Hepatocyte (in vitro differentiated cells): ENCODE results near the gene CFAP52. TPM values are rescaled to one million over a fixed set of nuclear protein-coding genes. Genes with fewer than 3 reads are reported as not detected.

Experiments used
- DNase-seq: peaks from one replicate; pipeline ENCODE4 v3.0.0-alpha.2; 2016; ENCODE audit warnings: low spot score
- H2AFZ ChIP-seq: fragments of 200-600 bp; sonication (generic); 2 replicates; pipeline ENCODE4 v1.6.0; 2016; ENCODE audit warnings: antibody characterized with exemption, mild to moderate bottlenecking
- H3K27ac ChIP-seq: fragments of 200-600 bp; sonication (generic); 2 replicates; pipeline ENCODE4 v1.5.1; 2016; ENCODE audit warnings: mild to moderate bottlenecking
- H3K27me3 ChIP-seq: fragments of 200-600 bp; sonication (generic); 2 replicates; pipeline ENCODE4 v1.6.1; 2016
- H3K36me3 ChIP-seq: fragments of 200-600 bp; sonication (generic); replicated peaks from 2 replicates; pipeline ENCODE4 v1.5.1; 2016; ENCODE audit warnings: low read depth; ENCODE audit not compliant: insufficient read depth
- H3K4me1 ChIP-seq: fragments of 200-600 bp; sonication (generic); 2 replicates; pipeline ENCODE4 v1.5.1; 2016; ENCODE audit warnings: mild to moderate bottlenecking, moderate library complexity; ENCODE audit not compliant: insufficient read depth
- H3K4me2 ChIP-seq: fragments of 200-600 bp; sonication (generic); 2 replicates; pipeline ENCODE4 v1.6.0; 2016
- H3K4me3 ChIP-seq: fragments of 200-600 bp; sonication (generic); 2 replicates; pipeline ENCODE4 v1.5.1; 2016; ENCODE audit warnings: mild to moderate bottlenecking
- H3K79me2 ChIP-seq: fragments of 200-600 bp; sonication (generic); 2 replicates; pipeline ENCODE4 v1.6.0; 2017; ENCODE audit warnings: mild to moderate bottlenecking
- H3K9me2 ChIP-seq: fragments of 200-600 bp; sonication (generic); replicated peaks from 2 replicates; pipeline ENCODE4 v1.6.0; 2017; ENCODE audit warnings: mild to moderate bottlenecking; ENCODE audit not compliant: insufficient read depth
- H3K9me3 ChIP-seq: fragments of 200-600 bp; sonication (generic); 2 replicates; pipeline ENCODE4 v1.5.1; 2016; ENCODE audit warnings: low read depth, mild to moderate bottlenecking
- H4K20me1 ChIP-seq: fragments of 200-600 bp; sonication (generic); 2 replicates; pipeline ENCODE4 v1.6.0; 2016; ENCODE audit warnings: mild to moderate bottlenecking; ENCODE audit not compliant: insufficient read depth, poor library complexity, severe bottlenecking
- CTCF ChIP-seq: fragments of 200-600 bp; sonication (generic); IDR thresholded peaks from 2 replicates; pipeline ENCODE4 v1.5.1; 2016; ENCODE audit warnings: antibody characterized with exemption, mild to moderate bottlenecking; ENCODE audit not compliant: poor library complexity
- EZH2 ChIP-seq: fragments of 200-600 bp; sonication (generic); IDR thresholded peaks from 2 replicates; pipeline ENCODE4 v1.6.1; 2016; ENCODE audit warnings: antibody characterized with exemption, mild to moderate bottlenecking, borderline replicate concordance
- EZH2phosphoT487 ChIP-seq: fragments of 200-600 bp; sonication (generic); IDR thresholded peaks from one replicate; pipeline ENCODE4 v1.6.1; 2018; ENCODE audit warnings: antibody characterized with exemption, mild to moderate bottlenecking, low read depth, moderate library complexity; ENCODE audit not compliant: unreplicated experiment, severe bottlenecking
- WGBS: methylation state at CpG from one replicate; pipeline ENCODE4 v1.1.6; 2016; ENCODE audit warnings: low lambda C conversion rate; ENCODE audit errors: missing lambda C conversion rate; 5-methylcytosine and 5-hydroxymethylcytosine counted together
- polyA plus RNA-seq: library from polyadenylated mRNA; unstranded; fragments of >200 nt; fragmentation: Nextera tagmentation; extraction: Ambion mirVana; gene quantifications from 2 replicates; pipeline ENCODE4 v1.2.1, GENCODE V29; 2016
- total RNA-seq: library from RNA; depleted of rRNA; stranded (reverse); fragments of >200 nt; gene quantifications from 2 replicates; pipeline ENCODE4 v1.2.3, GENCODE V29; 2014

CFAP52 gene
- total and polyA plus RNA-seq, 2 experiments from 2014 or later = 0.67 TPM; not detected in 1

GRCh38 chr17:9531034-9531433 lies 45.4 kb upstream of the CFAP52 start:
- no peak overlapping the region for H2AFZ ChIP-seq
- no peaks in the 10 kb centered on the region for H3K79me2 ChIP-seq
- no peak overlapping the region for H3K4me3 ChIP-seq
- DNase-seq = peak; percentile 7
- no peak overlapping the region for H3K27ac ChIP-seq
- H3K36me3 ChIP-seq = no peaks in the 10 kb centered on the region
- 24% methylated on average over 2 of the region's 2 CpGs for WGBS
- H3K9me3 ChIP-seq = no peaks in the 10 kb centered on the region
- no peaks in the 10 kb centered on the region for H3K9me2 ChIP-seq
- H3K4me1 ChIP-seq = no peaks in the 10 kb centered on the region
- no peaks in the 10 kb centered on the region for H4K20me1 ChIP-seq
- H3K27me3 ChIP-seq = no peaks in the 10 kb centered on the region
- H3K4me2 ChIP-seq = no peak overlapping the region
- TF ChIP-seq EZH2phosphoT487 (no peak), EZH2 (no peak), CTCF (no peak)

- no peak overlapping the region for H3K4me3 ChIP-seq
- no peaks in the 10 kb centered on the region for H4K20me1 ChIP-seq
- no peaks in the 10 kb centered on the region for H3K9me2 ChIP-seq
- no peaks in the 10 kb centered on the region for H3K36me3 ChIP-seq
- TF ChIP-seq EZH2phosphoT487 (no peak), EZH2 (no peak), CTCF (no peak)
- H3K27me3 ChIP-seq = no peaks in the 10 kb centered on the region
- no peaks in the 10 kb centered on the region for H3K4me1 ChIP-seq
- H3K9me3 ChIP-seq = no peaks in the 10 kb centered on the region
- no peak overlapping the region for H2AFZ ChIP-seq
- no peak overlapping the region for H3K27ac ChIP-seq
- no peaks in the 10 kb centered on the region for H3K79me2 ChIP-seq
- DNase-seq = no peak
- no peak overlapping the region for H3K4me2 ChIP-seq
- 97% methylated on average over 3 of the region's 3 CpGs for WGBS
Observed at GRCh38 chr17:9532715-9533114, 43.7 kb upstream of the CFAP52 start.

- no peak overlapping the region for H3K4me3 ChIP-seq
- no peak for TF ChIP-seq CTCF
- TF ChIP-seq EZH2phosphoT487 = no peak
- no peak for TF ChIP-seq EZH2
- H3K4me1 ChIP-seq = no peaks in the 10 kb centered on the region
- no peak overlapping the region for H3K27ac ChIP-seq
- H3K27me3 ChIP-seq = no peaks in the 10 kb centered on the region
- H3K4me2 ChIP-seq = no peak overlapping the region
- DNase-seq = no peak
- no peaks in the 10 kb centered on the region for H3K36me3 ChIP-seq
- no peaks in the 10 kb centered on the region for H3K79me2 ChIP-seq
- no peaks in the 10 kb centered on the region for H4K20me1 ChIP-seq
- H3K9me3 ChIP-seq = no peaks in the 10 kb centered on the region
- H2AFZ ChIP-seq = no peak overlapping the region
- no peaks in the 10 kb centered on the region for H3K9me2 ChIP-seq
- 83% methylated on average over 4 of the region's 4 CpGs for WGBS
Observed at GRCh38 chr17:9533441-9533840, 43.0 kb upstream of the CFAP52 start.

GRCh38 chr17:9536061-9536460 lies 40.4 kb upstream of the CFAP52 start:
- Histone ChIP-seq H3K27me3 (no peaks in the 10 kb centered on the region), H3K4me2 (no peak overlapping the region), H3K9me3 (no peaks in the 10 kb centered on the region), H3K4me1 (no peaks in the 10 kb centered on the region), H3K36me3 (no peaks in the 10 kb centered on the region), H4K20me1 (no peaks in the 10 kb centered on the region), H2AFZ (no peak overlapping the region), H3K4me3 (no peak overlapping the region), H3K79me2 (no peaks in the 10 kb centered on the region), H3K9me2 (no peaks in the 10 kb centered on the region), H3K27ac (no peak overlapping the region)
- 89% methylated on average over 8 of the region's 8 CpGs for WGBS
- no peak for DNase-seq
- TF ChIP-seq EZH2phosphoT487 = no peak
- TF ChIP-seq CTCF = no peak
- TF ChIP-seq EZH2 = no peak
